WTC11 (cell line): ENCODE results near the gene TMEM250. TPM values are rescaled to one million over a fixed set of nuclear protein-coding genes. Genes with fewer than 3 reads are reported as not detected.

Experiments
- total RNA-seq: library from RNA; stranded (reverse); gene quantifications from 3 replicates; pipeline ENCODE4 v1.2.3, GENCODE V29; 2021

Gene TMEM250
- total RNA-seq, 1 experiment from 2014 or later, result 39.4 TPM

Other genes starting within 250 kb of the TMEM250 start
- gene CAMSAP1, start 211.3 kb downstream of the TMEM250 start, total RNA-seq, result 33.5 to 40.5 TPM (median 35.8 TPM) in 3 replicates
- gene UBAC1, start 157.5 kb downstream of the TMEM250 start, total RNA-seq, result 46.4 to 55.6 TPM (median 53.3 TPM) in 3 replicates
- gene NACC2, start 23.6 kb downstream of the TMEM250 start, total RNA-seq, result 14.1 to 17.1 TPM (median 14.5 TPM) in 3 replicates
- 0.11 TPM in 1 of 3 replicates, not detected in the others for gene LHX3, start 86.3 kb upstream of the TMEM250 start, total RNA-seq
- gene QSOX2, start 126.9 kb upstream of the TMEM250 start, total RNA-seq, result 31.7 to 33.4 TPM (median 33.2 TPM) in 3 replicates
- 0.02 to 0.04 TPM in 2 of 3 replicates, not detected in the other for gene CCDC187, start 185.2 kb upstream of the TMEM250 start, total RNA-seq
- gene GPSM1, start 208.7 kb upstream of the TMEM250 start, total RNA-seq, result 14.2 to 16.2 TPM (median 16.2 TPM) in 3 replicates
- 13.5 to 17.2 TPM (median 15.0 TPM) in 3 replicates for gene DNLZ, start 244.9 kb upstream of the TMEM250 start, total RNA-seq